Activated CD4-positive, alpha-beta T cell treated with anti-CD3 and anti-CD28 coated beads, Interleukin-2, amount 50 U/mL, for 16 hours (primary cell): ENCODE measurements around the gene CASP6.
A peak's percentile ranks its signal among the peaks of the same experiment; 100 is the strongest.

Experiments
- DNase-seq: peaks from one replicate; pipeline ENCODE4 v3.0.0-alpha.2; 2020

The CASP6 gene

DNA sequence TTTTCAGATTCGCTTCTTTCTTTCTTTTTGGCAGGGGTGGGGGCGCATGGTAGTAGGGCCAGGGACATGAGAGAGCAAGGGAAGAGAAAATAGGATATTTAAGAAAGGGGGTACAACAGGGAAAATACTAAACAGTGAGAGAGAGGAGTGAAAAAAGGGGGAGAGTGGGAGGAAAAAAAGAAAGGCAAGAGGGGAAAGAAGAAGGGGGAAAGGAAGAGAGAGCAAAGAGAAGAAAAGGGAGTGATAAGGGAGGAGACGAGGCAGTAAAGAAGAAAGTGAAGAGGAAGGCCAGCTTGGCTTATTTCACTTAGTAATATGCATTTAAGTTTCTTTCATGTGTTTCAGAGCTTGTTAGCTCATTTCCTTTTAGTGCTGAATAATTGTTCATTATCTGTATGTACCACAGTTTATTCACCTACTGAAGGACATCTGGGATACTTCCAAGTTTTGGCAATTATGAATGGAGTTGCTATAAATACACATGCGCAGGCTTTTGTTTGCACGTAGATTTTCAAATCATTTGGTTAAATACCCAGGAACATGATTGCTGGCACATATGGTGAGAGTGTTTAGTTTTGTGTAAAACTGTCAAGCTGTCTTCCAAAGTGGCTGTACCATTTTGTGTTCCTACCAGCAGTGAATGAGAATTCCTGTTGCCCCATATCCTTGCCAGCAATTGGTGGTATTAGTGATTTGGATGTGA is 37.3 kb downstream of the CASP6 start:
- no peak for DNase-seq

- DNase-seq = no peak
Observed at GRCh38 chr4:109662771-109663170, 40.5 kb downstream of the CASP6 start.

DNA sequence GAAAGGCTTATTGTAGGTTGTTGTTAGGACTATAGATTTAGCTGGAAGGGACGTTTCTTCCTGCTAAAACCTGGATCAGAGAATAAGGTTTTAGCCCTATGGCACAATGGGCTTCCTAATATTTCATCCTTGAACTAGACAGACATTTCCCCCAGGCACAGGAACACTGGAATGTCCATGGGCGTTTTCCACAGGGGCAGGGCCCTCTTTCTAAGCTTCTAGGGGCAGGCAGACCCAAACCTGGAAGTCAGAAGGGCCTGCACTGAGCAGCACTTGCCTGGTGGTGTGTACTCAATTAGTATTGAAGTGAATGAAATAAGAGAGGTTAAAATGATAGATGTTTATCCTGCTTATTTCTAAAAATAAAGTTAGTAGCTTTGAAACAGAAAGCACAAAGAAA is 41.1 kb downstream of the CASP6 start:
- DNase-seq = no peak

DNA sequence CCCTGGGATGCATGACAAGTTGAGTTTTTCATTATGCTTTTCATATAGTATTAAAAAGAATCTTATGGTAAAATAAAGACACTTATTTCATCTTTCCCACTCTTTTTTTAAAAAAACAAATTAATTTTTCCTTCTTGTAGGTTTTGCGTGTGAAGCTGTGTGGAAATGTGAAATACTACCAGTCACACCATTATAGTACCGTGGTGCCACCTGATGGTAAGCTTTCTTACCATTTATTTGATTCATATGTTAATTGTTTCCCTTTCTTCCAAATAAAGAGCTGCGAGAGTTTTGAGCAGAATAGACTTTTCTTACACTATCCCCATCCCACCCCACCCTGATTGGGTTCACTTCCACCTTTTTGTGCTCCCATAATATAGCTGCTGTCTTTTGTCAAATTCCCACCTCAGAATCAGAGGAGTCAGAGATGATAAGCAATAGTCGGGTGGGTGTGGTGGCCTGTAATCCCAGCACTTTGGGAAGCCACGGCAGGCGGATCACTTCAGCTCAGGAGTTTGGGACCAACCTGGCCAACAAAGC is 44.3 kb downstream of the CASP6 start:
- no peak for DNase-seq

DNA sequence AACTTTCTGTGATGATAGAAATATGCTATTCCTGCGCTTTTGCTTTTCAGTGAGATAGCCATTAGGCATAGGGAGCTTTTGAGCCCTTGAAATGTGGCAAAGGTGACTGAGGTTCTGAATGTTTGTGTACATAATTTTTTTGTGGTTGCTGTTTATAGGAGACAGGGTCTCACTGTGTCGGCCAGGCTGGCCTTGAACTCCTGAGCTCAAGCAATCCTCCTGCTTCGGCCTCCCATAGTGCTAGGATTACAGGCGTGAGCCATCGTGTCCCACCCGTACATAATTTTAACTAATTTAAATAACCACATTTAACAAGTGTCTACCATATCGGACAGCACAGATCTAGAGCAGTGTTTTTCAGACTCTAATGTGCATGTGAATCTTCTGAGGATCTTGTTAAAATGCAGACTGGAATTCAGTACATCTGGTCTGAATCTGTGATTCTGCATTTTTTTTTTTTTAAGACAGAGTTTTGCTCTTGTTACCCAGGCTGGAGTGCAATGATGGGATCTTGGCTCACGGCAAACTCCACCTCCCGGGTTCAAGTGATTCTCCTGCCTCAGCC is 45.3 kb downstream of the CASP6 start:
- no peak for DNase-seq

DNA sequence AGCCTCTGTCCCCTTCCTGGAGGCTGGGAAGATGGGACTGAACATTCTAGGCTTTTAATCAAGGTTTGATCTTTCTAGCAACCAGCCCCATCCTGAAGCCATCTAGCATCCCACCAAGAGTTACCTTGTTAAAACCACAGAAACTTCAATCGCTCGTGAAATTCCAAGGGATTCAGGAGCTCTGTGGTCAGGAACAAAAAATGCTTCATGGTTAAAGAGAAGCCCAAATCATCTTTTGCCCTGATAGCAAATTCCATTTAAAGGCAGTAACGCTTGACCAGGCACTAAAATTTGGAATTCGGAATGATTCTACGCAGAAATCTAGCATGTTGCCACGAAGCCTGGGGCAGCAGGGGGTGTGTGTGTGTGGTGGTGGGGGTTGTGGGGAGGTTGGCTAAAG is 47.8 kb downstream of the CASP6 start:
- no peak for DNase-seq

DNA sequence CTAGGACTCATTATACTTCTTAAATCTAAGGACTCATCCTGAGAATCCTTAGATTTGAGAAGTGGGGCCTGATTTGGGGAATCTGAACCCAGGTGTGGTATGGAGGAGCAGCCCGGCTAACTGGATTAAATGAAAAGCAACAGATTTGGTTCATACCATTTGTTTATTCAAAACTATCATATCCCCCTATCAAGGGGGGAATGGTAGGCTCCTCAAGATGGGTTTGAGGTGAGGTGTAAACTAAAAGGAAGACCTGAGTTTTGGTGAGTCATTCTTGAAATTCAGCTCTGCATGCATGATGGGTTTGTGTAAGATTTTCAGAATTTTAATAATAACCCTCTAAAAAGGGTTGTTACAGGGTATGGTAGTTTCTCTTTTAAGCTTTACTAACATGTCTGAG is 53.4 kb downstream of the CASP6 start:
- DNase-seq = peak; percentile 82

DNA sequence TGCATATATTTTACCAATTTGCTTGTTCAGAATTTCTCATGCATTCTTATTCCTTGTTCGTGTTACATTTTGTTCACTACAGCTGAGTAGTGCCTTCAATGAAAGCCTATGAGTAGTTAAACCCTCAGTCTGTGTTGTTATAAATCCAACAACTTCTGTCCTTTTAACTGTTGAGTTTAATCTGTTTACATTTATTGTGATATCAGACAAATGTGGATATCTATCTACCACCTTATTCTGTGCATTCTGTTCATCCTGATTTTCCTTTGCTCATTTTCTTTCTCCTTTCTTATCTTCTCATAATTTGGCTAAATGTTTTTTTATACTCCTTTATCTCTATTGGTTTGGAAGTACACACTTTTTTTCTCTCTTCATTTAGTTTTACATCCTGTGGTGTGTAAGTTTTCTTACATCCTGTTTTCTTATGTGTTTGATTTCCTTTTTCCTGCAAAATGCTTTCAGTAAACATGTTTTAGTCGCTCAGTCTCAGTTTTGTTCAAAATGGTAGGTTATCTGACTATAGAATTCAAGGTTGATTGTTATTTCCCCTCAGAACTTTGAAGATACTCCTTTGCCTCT is 54.2 kb downstream of the CASP6 start:
- DNase-seq = peak; percentile 27

- peak; percentile 24 for DNase-seq
Observed at GRCh38 chr4:109648266-109648996, 54.8 kb downstream of the CASP6 start.

GRCh38 chr4:109645874-109646710 is 57.2 kb downstream of the CASP6 start:
- DNase-seq = no peak

GRCh38 chr4:109640644-109641043 is 62.6 kb downstream of the CASP6 start:
- no peak for DNase-seq
